ENCODE data around the gene RABGGTB. TPM values are rescaled to one million over a fixed set of nuclear protein-coding genes. Genes with fewer than 3 reads are reported as not detected.
A peak's percentile ranks its signal among the peaks of the same experiment; 100 is the strongest.

RABGGTB gene
- total RNA-seq, 1 experiment from 2014 or later = 139 TPM

GRCh38 chr1:75785983-75786853, at the start of gene RABGGTB (continued):
- no peak for TF ChIP-seq E2F1 (CRISPR knock-in tag; IDR thresholded peaks at IDR 0.05)
- no peak for TF ChIP-seq ZBTB43 (CRISPR knock-in tag; IDR thresholded peaks at IDR 0.05)
- no peak for TF ChIP-seq ZNF416 (CRISPR knock-in tag; IDR thresholded peaks at IDR 0.05)
- no peak for TF ChIP-seq ZNF121 (CRISPR knock-in tag; IDR thresholded peaks at IDR 0.05)
- peak; percentile 70; the same call in 1 of the 2 replicates for TF ChIP-seq TEAD1 (CRISPR knock-in tag; IDR thresholded peaks at IDR 0.05)
- no peak for TF ChIP-seq ZNF671 (CRISPR knock-in tag; IDR thresholded peaks at IDR 0.05)
- TF ChIP-seq PRRX2 (CRISPR knock-in tag; IDR thresholded peaks at IDR 0.05) = 0 out of 2 replicates have a peak, but pooled peaks have one; percentile 22
- TF ChIP-seq ETV6 (CRISPR knock-in tag; IDR thresholded peaks at IDR 0.05) = peak; percentile 66; the same call in 1 of the 2 replicates
- TF ChIP-seq, protein P1, sequence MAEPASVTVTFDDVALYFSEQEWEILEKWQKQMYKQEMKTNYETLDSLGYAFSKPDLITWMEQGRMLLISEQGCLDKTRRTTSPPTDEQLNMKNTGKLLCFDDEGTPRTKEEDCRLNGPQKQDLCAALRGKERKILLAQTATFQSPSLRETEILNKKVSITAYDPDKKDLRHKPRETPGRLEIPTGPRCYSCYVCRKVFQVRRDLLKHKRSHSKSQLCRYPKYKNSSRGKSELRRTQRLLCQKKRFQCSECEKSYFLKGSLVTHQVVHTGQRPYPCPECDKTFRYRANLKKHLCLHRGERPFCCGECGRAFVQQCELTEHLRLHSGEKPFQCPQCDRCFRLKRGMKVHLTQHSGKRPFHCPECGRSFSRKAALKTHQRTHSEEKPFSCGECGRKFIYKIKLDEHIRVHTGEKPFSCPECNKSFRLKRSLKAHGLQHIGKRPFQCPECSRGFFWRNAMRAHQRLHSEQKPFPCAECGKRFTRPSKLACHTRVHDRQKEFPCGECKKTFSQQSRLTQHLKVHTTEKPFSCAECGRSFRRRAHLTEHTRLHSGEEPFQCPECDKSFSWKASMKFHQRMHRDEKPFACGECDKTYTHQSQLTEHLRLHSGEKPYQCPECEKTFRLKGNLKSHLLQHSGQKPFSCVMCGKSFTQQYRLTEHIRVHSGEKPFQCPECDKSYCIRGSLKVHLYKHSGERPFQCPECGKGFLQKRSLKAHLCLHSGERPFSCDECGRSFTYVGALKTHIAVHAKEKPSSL (CRISPR knock-in tag; conservative IDR thresholded peaks at IDR 0.05) = peak; percentile 66

- Mint-ChIP-seq H3K36me3 (peaks cover 14% of the 10 kb centered on the region; the same call in 1 of the 2 replicates), H3K4me3 (no peak overlapping the region), H3K4me1 (no peaks in the 10 kb centered on the region), H3K27me3 (ENCODE audit: low read depth) (no peaks in the 10 kb centered on the region), H3K27ac (no peak overlapping the region), H3K9me3 (no peaks in the 10 kb centered on the region)
- DNase-seq (ENCODE audit: low spot score) (no peak), ATAC-seq (peak; percentile 57)
- TF ChIP-seq ZBTB21 (CRISPR knock-in tag; IDR thresholded peaks at IDR 0.05; ENCODE audit: borderline replicate concordance) = no peak
- no peak for TF ChIP-seq ZNF121 (CRISPR knock-in tag; IDR thresholded peaks at IDR 0.05)
- no peak for TF ChIP-seq FOXP1 (CRISPR knock-in tag; IDR thresholded peaks at IDR 0.05; ENCODE audit: borderline replicate concordance)
- CTCF ChIA-PET = no interaction called here
- POLR2A ChIA-PET = no interaction called here
These were observed 43.9 kb upstream of the RABGGTB start for GRCh38 chr1:75742047-75742625.

DNA sequence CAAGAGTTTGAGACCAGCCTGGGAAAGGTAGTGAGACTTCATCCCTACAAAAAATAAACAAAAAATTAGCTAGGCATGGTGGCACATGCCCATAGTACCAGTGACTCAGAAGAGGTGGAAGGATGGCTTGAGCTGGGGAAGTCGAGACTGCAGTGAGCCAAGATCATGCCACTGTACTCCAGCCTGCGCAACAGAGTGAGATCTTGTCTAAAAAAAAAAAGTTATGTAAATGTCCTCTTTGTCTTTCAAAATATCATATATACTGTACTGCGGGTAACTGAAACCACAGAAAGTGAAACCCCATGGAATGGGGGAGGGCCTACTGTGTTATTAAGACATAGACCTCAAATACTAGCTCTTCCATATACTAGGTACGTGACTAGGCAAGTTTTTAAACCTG, 40.8 kb upstream of the RABGGTB start:
- H3K9me3 Mint-ChIP-seq = no peaks in the 10 kb centered on the region
- peaks cover 14% of the 10 kb centered on the region; the same call in 1 of the 2 replicates for H3K36me3 Mint-ChIP-seq
- H3K4me1 Mint-ChIP-seq = no peaks in the 10 kb centered on the region
- H3K27me3 Mint-ChIP-seq (ENCODE audit: low read depth) = no peaks in the 10 kb centered on the region
- TF ChIP-seq ATF3 (CRISPR knock-in tag; conservative IDR thresholded peaks at IDR 0.05) (no peak), ATF2 (CRISPR knock-in tag; IDR thresholded peaks at IDR 0.05; ENCODE audit: borderline replicate concordance, low read depth) (no peak), ERG (CRISPR knock-in tag; IDR thresholded peaks at IDR 0.05) (no peak), ZNF232 (CRISPR knock-in tag; IDR thresholded peaks at IDR 0.05) (no peak), ZNF423 (CRISPR knock-in tag; IDR thresholded peaks at IDR 0.05) (no peak), CREM (CRISPR knock-in tag; IDR thresholded peaks at IDR 0.05) (no peak)
- TF ChIP-seq, protein P2, sequence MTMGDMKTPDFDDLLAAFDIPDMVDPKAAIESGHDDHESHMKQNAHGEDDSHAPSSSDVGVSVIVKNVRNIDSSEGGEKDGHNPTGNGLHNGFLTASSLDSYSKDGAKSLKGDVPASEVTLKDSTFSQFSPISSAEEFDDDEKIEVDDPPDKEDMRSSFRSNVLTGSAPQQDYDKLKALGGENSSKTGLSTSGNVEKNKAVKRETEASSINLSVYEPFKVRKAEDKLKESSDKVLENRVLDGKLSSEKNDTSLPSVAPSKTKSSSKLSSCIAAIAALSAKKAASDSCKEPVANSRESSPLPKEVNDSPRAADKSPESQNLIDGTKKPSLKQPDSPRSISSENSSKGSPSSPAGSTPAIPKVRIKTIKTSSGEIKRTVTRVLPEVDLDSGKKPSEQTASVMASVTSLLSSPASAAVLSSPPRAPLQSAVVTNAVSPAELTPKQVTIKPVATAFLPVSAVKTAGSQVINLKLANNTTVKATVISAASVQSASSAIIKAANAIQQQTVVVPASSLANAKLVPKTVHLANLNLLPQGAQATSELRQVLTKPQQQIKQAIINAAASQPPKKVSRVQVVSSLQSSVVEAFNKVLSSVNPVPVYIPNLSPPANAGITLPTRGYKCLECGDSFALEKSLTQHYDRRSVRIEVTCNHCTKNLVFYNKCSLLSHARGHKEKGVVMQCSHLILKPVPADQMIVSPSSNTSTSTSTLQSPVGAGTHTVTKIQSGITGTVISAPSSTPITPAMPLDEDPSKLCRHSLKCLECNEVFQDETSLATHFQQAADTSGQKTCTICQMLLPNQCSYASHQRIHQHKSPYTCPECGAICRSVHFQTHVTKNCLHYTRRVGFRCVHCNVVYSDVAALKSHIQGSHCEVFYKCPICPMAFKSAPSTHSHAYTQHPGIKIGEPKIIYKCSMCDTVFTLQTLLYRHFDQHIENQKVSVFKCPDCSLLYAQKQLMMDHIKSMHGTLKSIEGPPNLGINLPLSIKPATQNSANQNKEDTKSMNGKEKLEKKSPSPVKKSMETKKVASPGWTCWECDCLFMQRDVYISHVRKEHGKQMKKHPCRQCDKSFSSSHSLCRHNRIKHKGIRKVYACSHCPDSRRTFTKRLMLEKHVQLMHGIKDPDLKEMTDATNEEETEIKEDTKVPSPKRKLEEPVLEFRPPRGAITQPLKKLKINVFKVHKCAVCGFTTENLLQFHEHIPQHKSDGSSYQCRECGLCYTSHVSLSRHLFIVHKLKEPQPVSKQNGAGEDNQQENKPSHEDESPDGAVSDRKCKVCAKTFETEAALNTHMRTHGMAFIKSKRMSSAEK (CRISPR knock-in tag; IDR thresholded peaks at IDR 0.05; ENCODE audit: borderline replicate concordance) = no peak
- no peak overlapping the region for H3K27ac Mint-ChIP-seq
- no peak overlapping the region for H3K4me3 Mint-ChIP-seq
- no peak for DNase-seq (ENCODE audit: low spot score)
- ChIA-PET CTCF (interaction anchor here (0.6 kb wide), 1 partner anchor 35 kb away, joined by 3 read pairs; no protein-coding TSS in a partner anchor), POLR2A (no interaction called here)
- ATAC-seq = no peak

All from WTC11 (cell line).